GM15510 (cell line): ENCODE data around the gene PSEN2.

ENCODE experiments used
- POLR2A ChIP-seq: IDR thresholded peaks from 3 replicates; pipeline ENCODE4 v1.6.1; 2011; ENCODE audit warnings: borderline replicate concordance; ENCODE audit not compliant: insufficient read length; ENCODE audit errors: extremely low read depth

Gene PSEN2

GRCh38 chr1:226891846-226892523, 21.6 kb downstream of the PSEN2 start:
- TF ChIP-seq POLR2A, result no peak

- no peak for TF ChIP-seq POLR2A
Measured at GRCh38 chr1:226892524-226892875, 22.1 kb downstream of the PSEN2 start.

- no peak for TF ChIP-seq POLR2A
Measured at GRCh38 chr1:226893936-226894335, 23.5 kb downstream of the PSEN2 start.

GRCh38 chr1:226894826-226895225, 24.4 kb downstream of the PSEN2 start:
- no peak for TF ChIP-seq POLR2A

- TF ChIP-seq POLR2A, result no peak
Measured at GRCh38 chr1:226895644-226896043, 25.2 kb downstream of the PSEN2 start.

- no peak for TF ChIP-seq POLR2A
Measured at GRCh38 chr1:226898246-226898645, 27.8 kb downstream of the PSEN2 start.

GRCh38 chr1:226901421-226901820, 31.0 kb downstream of the PSEN2 start:
- no peak for TF ChIP-seq POLR2A

GRCh38 chr1:226902601-226903000, 32.2 kb downstream of the PSEN2 start:
- no peak for TF ChIP-seq POLR2A

GRCh38 chr1:226903819-226904716, 33.7 kb downstream of the PSEN2 start:
- no peak for TF ChIP-seq POLR2A

GRCh38 chr1:226904772-226905171, 34.4 kb downstream of the PSEN2 start:
- no peak for TF ChIP-seq POLR2A

- TF ChIP-seq POLR2A, result no peak
Measured at GRCh38 chr1:226908419-226908818, 38.0 kb downstream of the PSEN2 start.

GRCh38 chr1:226908913-226909312, 38.5 kb downstream of the PSEN2 start:
- TF ChIP-seq POLR2A, result no peak

- TF ChIP-seq POLR2A, result no peak
Measured at GRCh38 chr1:226912587-226913176, 42.3 kb downstream of the PSEN2 start.

GRCh38 chr1:226915672-226915995, 45.2 kb downstream of the PSEN2 start:
- no peak for TF ChIP-seq POLR2A

- TF ChIP-seq POLR2A, result no peak
Measured at GRCh38 chr1:226916497-226916896, 46.1 kb downstream of the PSEN2 start.

- TF ChIP-seq POLR2A, result no peak
Measured at GRCh38 chr1:226919587-226919986, 49.2 kb downstream of the PSEN2 start.
